GM19240 (cell line): ENCODE results near the gene ZNF513.
"Not testable (repeated sequence)": the region's sequence is repeated elsewhere in the genome, so short reads cannot be mapped to it uniquely, and the experiment has no call there.

Experiments used
- DNase-seq: peaks from one replicate; pipeline ENCODE4 v3.0.0; 2011; ENCODE audit warnings: low spot score; ENCODE audit not compliant: insufficient read length

The ZNF513 gene

GRCh38 chr2:27356382-27357181 lies 24.0 kb downstream of the ZNF513 start, which contains the start of gene GTF3C2:
Gene GTF3C2, minus strand, starts transcription at chr2:27356764. Its CDS starts 13,210 bp downstream, at chr2:27343554.
- peak; percentile 90 for DNase-seq

GRCh38 chr2:27356056-27356381 lies 24.5 kb downstream of the ZNF513 start:
- no peak for DNase-seq

- no peak for DNase-seq
These were observed 26.0 kb downstream of the ZNF513 start for GRCh38 chr2:27354597-27354927.

- DNase-seq = no peak
These were observed 26.6 kb downstream of the ZNF513 start for GRCh38 chr2:27353762-27354596.

GRCh38 chr2:27353386-27353761 lies 27.2 kb downstream of the ZNF513 start:
- DNase-seq = not testable (repeated sequence)

- no peak for DNase-seq
These were observed 28.5 kb downstream of the ZNF513 start for GRCh38 chr2:27351802-27352598.

GRCh38 chr2:27350106-27350693 lies 30.3 kb downstream of the ZNF513 start:
- DNase-seq = no peak

- DNase-seq = no peak
These were observed 32.9 kb downstream of the ZNF513 start for GRCh38 chr2:27347641-27348040.

- DNase-seq = no peak
These were observed 44.4 kb downstream of the ZNF513 start for GRCh38 chr2:27336173-27336572.

- DNase-seq = no peak
These were observed 45.2 kb downstream of the ZNF513 start for GRCh38 chr2:27335311-27335710.
